Measurements from ENCODE around the gene NOS3.

Gene NOS3

GRCh38 chr7:150977382-150978125 is 13.3 kb upstream of the NOS3 start:
- no peak overlapping the region for H3K27ac ChIP-seq
- DNase-seq (ENCODE audit: low read depth, low spot score), result no peak

GRCh38 chr7:150978126-150978789 is 12.6 kb upstream of the NOS3 start, which contains the start of gene KCNH2:
TSS of gene KCNH2 (minus strand) at chr7:150978321. CDS start at chr7:150977913, 408 bp downstream.
- no peak within 1 kb of the TSS for H3K27ac ChIP-seq
- DNase-seq (ENCODE audit: low read depth, low spot score), result no peak

GRCh38 chr7:150979713-150980390 is 11.0 kb upstream of the NOS3 start:
- no peak overlapping the region for H3K27ac ChIP-seq

GRCh38 chr7:150980663-150981062 is 10.2 kb upstream of the NOS3 start:
- no peak for DNase-seq (ENCODE audit: low read depth, low spot score)
- no peak overlapping the region for H3K27ac ChIP-seq

More at GRCh38 chr7:150979713-150980390, 11.0 kb upstream of the NOS3 start:
- DNase-seq (ENCODE audit: low read depth, low spot score), result no peak

GRCh38 chr7:150981644-150982043 is 9.2 kb upstream of the NOS3 start:
- no peak overlapping the region for H3K27ac ChIP-seq
- DNase-seq (ENCODE audit: low read depth, low spot score), result no peak

GRCh38 chr7:150982351-150982750 is 8.5 kb upstream of the NOS3 start:
- DNase-seq (ENCODE audit: low read depth, low spot score), result no peak
- H3K27ac ChIP-seq, result no peak overlapping the region

- DNase-seq (ENCODE audit: low read depth, low spot score), result no peak
Measured at GRCh38 chr7:150983893-150984368, 6.9 kb upstream of the NOS3 start.

GRCh38 chr7:150986099-150986512 is 4.7 kb upstream of the NOS3 start:
- no peak overlapping the region for H3K27ac ChIP-seq
- DNase-seq (ENCODE audit: low read depth, low spot score), result no peak

More at GRCh38 chr7:150983893-150984368, 6.9 kb upstream of the NOS3 start:
- H3K27ac ChIP-seq, result no peak overlapping the region

- no peak overlapping the region for H3K27ac ChIP-seq
- DNase-seq (ENCODE audit: low read depth, low spot score), result no peak
Measured at GRCh38 chr7:150986556-150986955, 4.3 kb upstream of the NOS3 start.

- DNase-seq (ENCODE audit: low read depth, low spot score), result no peak
- H3K27ac ChIP-seq, result no peak overlapping the region
Measured at GRCh38 chr7:150988230-150989226, 2.3 kb upstream of the NOS3 start.

- no peak overlapping the region for H3K27ac ChIP-seq
- DNase-seq (ENCODE audit: low read depth, low spot score), result no peak
Measured at GRCh38 chr7:150989456-150989855, 1.4 kb upstream of the NOS3 start.

GRCh38 chr7:150992051-150992640 is 1.3 kb downstream of the NOS3 start:
- H3K27ac ChIP-seq, result no peak overlapping the region
- no peak for DNase-seq (ENCODE audit: low read depth, low spot score)

- no peak for DNase-seq (ENCODE audit: low read depth, low spot score)
- H3K27ac ChIP-seq, result no peak overlapping the region
Measured at GRCh38 chr7:150992833-150993302, 2.1 kb downstream of the NOS3 start.

- no peak overlapping the region for H3K27ac ChIP-seq
- DNase-seq (ENCODE audit: low read depth, low spot score), result no peak
Measured at GRCh38 chr7:150993511-150993910, 2.7 kb downstream of the NOS3 start.

- DNase-seq (ENCODE audit: low read depth, low spot score), result no peak
- no peak overlapping the region for H3K27ac ChIP-seq
Measured at GRCh38 chr7:150994141-150994837, 3.5 kb downstream of the NOS3 start.

GRCh38 chr7:150994838-150995510 is 4.2 kb downstream of the NOS3 start:
- no peak for DNase-seq (ENCODE audit: low read depth, low spot score)
- H3K27ac ChIP-seq, result no peak overlapping the region

GRCh38 chr7:150996376-150997074 is 5.7 kb downstream of the NOS3 start:
- no peak overlapping the region for H3K27ac ChIP-seq
- DNase-seq (ENCODE audit: low read depth, low spot score), result no peak

Measured in epithelial cell of prostate (primary cell).